Natural killer cell treated with Interleukin-12 subunit alpha and Interleukin-12 subunit beta and Interleukin-15 and Interleukin-18, amount 100 ng/mL, for 72 hours (primary cell): ENCODE data around the gene MRE11. TPM values are rescaled to one million over a fixed set of nuclear protein-coding genes. Genes with fewer than 3 reads are reported as not detected.
"Not testable (repeated sequence)": the region's sequence is repeated elsewhere in the genome, so short reads cannot be mapped to it uniquely, and the experiment has no call there.

Source experiments
- ATAC-seq, 2 donors: fragments of 150-1000 bp; cut with Tn5 transposase in 1 of 2; sonication (Bioruptor Pico), chemical (Tn5 transposase) in 1 of 2; 2 replicates each; pipeline ENCODE4 v1.10.0; 2021
- DNase-seq: peaks from one replicate; pipeline ENCODE4 v3.0.0; 2022; ENCODE audit warnings: low spot score
- H3K27ac Mint-ChIP-seq, 2 donors: 1 replicate in 1 of 2; 2 replicates in 1 of 2; pipeline ENCODE4 v1.8.0; 2022; ENCODE audit warnings: mixed read lengths in 2 of 2, mild to moderate bottlenecking in 1 of 2, moderate library complexity in 1 of 2
- H3K27me3 Mint-ChIP-seq, 2 donors: 1 replicate in 1 of 2; 2 replicates in 1 of 2; pipeline ENCODE4 v1.8.0; 2022; ENCODE audit warnings: mixed read lengths in 2 of 2
- H3K36me3 Mint-ChIP-seq: one replicate; pipeline ENCODE4 v1.8.0; 2022; ENCODE audit warnings: mixed read lengths
- H3K4me1 Mint-ChIP-seq, 2 donors: 1 replicate in 1 of 2; 2 replicates in 1 of 2; pipeline ENCODE4 v1.8.0; 2022; ENCODE audit warnings: low read depth in 2 of 2, mixed read lengths in 2 of 2, mild to moderate bottlenecking in 1 of 2
- H3K4me3 Mint-ChIP-seq: one replicate; pipeline ENCODE4 v1.8.0; 2022; ENCODE audit warnings: mixed read lengths
- H3K9me3 Mint-ChIP-seq: 2 replicates; pipeline ENCODE4 v1.8.0; 2022; ENCODE audit warnings: mixed read lengths
- total RNA-seq, 2 donors: library from RNA; stranded (reverse); gene quantifications; one replicate each; pipeline ENCODE4 v1.2.3, GENCODE V29; 2022

Gene MRE11
- total RNA-seq, 2 donors from 2014 or later = 27.7 to 57.7 TPM

DNA sequence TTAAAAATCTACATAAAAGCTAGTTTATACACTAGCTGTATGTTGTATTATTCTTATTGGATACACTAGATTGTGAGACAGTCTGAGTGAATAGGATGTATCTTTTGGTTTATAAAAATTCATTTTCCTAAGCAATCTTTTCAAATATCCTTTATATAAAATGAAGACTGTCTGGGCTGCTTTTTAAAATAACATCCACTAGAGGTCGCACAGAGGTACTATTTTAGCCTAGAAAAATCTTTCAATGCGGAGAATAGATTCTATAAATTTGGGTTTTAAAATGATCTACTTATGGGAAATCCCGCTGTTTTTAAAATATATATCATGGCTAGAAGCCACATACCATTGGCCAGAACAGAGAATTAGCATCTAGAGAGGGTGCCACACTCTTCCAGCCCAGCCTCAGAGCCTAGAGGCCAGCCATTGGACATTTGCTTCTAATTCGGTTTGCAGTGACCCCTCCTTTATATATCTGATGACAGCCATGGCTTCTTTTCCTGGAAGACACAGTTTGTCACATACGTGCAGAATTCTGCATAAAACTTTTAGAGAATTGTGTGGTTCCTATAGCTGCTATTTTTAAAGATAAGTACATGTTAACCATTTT, 25.9 kb upstream of the MRE11 start:
- ATAC-seq = no peak
- DNase-seq = no peak
- Mint-ChIP-seq H3K9me3 (no peaks in the 10 kb centered on the region), H3K4me1 (no peaks in the 10 kb centered on the region), H3K27me3 (peaks cover 13 to 21% of the 10 kb centered on the region in 2 donors), H3K27ac (no peak overlapping the region), H3K4me3 (no peak overlapping the region), H3K36me3 (no peaks in the 10 kb centered on the region)

DNA sequence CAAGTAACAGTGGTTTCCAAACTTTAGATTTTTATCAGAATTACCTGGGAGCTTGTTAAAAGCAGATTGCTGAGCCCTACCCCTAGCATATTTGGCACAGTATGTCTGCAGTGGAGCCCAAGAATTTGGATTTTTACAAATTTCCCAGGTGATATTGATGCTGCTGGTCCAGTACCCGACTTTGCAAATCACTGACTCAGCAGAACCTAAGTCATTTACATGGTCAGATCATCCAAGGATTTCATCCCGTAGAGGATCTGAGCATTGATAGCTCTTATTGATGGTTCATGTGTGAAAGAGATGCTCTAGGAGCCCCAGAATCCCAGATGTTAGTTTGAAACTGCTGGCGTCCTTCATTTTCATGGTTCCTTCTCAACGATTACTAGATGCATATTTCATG, 24.7 kb upstream of the MRE11 start:
- H3K27ac Mint-ChIP-seq = no peak overlapping the region
- H3K4me1 Mint-ChIP-seq = peaks cover 0 to under 1% of the 10 kb centered on the region in 2 donors
- DNase-seq = no peak
- peaks cover 7 to 14% of the 10 kb centered on the region in 2 donors for H3K27me3 Mint-ChIP-seq
- H3K4me3 Mint-ChIP-seq = no peak overlapping the region
- no peaks in the 10 kb centered on the region for H3K9me3 Mint-ChIP-seq
- no peak for ATAC-seq
- no peaks in the 10 kb centered on the region for H3K36me3 Mint-ChIP-seq

DNA sequence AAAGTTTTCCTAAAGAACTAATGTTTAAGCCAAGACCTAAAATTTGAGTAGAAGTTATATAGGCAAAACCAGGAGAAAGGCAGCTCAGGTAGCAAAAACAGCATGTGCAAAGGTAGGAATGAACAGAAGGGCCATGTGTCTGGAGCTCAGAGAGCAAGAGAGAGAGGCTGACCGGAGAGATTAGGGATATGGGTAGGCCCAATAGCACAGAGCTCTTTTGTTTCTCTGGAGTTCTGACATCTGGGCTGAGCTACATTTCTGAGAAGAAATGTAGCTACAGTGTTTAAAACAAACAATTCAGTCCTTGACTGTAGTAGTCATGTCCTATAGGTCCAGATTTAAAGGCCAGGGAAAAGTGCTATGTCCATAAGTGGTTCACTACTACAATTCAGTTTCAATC, 23.1 kb upstream of the MRE11 start:
- Mint-ChIP-seq H3K4me3 (no peak overlapping the region), H3K27ac (no peak overlapping the region), H3K9me3 (no peaks in the 10 kb centered on the region), H3K36me3 (no peaks in the 10 kb centered on the region), H3K27me3 (peaks cover 5 to 8% of the 10 kb centered on the region in 2 donors), H3K4me1 (peaks cover 12 to 14% of the 10 kb centered on the region in 2 donors)
- no peak for DNase-seq
- no peak for ATAC-seq

DNA sequence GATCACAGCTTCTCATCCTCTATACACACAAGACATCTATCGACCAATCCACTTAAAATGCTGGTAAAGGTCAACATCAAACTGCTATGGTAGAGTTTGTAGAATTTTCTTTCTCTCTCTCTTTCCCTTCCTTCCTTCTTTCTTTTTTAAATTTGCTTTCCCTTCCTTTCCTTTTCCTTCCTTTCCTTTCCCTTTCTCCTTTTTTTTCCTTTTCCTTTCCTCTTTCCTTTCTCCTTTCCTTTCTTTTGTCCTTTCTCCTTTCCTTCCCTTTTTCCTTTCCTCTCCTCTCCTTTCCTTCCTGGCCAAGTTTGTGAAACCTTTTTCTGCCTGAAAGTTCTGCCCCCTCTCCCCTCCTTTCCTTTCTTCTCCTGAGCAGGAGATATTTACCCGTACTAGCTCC, 21.8 kb upstream of the MRE11 start:
- Mint-ChIP-seq H3K9me3 (no peaks in the 10 kb centered on the region), H3K4me1 (peaks cover 12 to 15% of the 10 kb centered on the region in 2 donors), H3K4me3 (no peak overlapping the region), H3K27me3 (peaks cover 9 to 13% of the 10 kb centered on the region in 2 donors), H3K36me3 (no peaks in the 10 kb centered on the region), H3K27ac (no peak overlapping the region)
- no peak for DNase-seq
- ATAC-seq = no peak

DNA sequence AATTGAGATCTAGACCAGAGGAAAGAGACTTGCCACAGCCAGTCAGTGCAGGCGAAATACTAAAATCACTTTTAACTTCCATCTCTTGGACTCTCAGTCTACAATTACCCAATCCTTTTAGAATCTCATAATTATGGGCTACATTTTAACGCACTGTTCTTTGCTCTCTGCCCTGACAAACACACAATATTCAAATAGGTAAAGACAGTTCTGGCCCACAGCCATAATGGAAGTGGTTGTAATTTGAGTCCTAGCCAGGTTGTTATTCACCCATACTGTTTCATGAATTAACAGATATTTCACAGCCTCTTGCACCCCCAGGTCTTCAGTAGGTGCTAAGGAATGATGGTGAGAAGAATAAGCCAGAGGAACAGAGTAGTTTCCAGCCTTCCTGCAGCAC, 19.4 kb upstream of the MRE11 start:
- Mint-ChIP-seq H3K36me3 (no peaks in the 10 kb centered on the region), H3K27ac (no peak overlapping the region), H3K27me3 (peaks cover 9 to 14% of the 10 kb centered on the region in 2 donors), H3K9me3 (no peaks in the 10 kb centered on the region), H3K4me1 (peaks cover 12 to 15% of the 10 kb centered on the region in 2 donors), H3K4me3 (peak overlapping the region; percentile 77)
- no peak for DNase-seq
- ATAC-seq = no peak

DNA sequence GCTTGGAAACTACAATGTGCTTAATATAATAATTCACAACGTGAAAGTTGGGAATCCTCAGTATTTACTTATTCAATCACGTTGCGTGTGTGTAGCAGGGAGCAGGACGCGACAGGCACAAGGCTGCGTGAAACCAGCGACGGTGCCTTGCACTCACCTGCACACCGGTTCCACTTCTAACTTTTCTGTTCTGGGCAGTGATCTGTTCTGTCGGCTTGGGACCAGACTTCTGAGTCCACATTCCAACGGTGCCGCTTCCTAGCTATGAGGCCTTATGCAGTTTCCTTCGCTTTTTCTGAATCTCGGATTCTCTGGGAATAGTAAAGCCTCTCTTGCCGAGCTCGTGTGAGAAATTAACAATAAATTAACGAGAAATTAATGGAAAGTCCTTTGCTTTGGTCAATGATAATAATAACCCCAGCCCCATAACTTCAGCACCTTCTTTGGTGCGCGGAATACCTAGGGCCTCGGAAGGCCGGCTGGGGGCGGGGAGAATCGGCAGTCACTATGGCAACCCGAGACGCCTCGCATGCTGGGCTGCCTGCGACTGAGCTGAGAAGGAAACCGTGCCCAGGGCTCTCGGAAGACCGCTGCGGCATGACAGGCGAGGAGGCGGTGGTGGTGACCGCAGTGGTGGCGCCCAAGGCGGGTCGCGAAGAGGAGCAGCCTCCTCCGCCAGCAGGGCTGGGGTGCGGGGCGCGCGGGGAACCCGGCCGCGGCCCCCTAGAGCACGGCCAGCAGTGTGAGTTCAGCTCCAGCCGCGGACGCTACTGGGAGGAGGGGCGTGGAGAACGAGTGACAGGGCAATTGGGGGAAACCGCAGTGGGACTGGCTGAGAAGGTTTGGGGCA, 18.5 kb upstream of the MRE11 start, which contains the start of gene C11orf97:
Gene C11orf97 (plus strand): TSS at position 530 of the 850 bp plus-strand sequence. CDS start 68 bp downstream, at position 598.
- peak; percentile 95 for ATAC-seq
- no peaks in the 10 kb centered on the region for H3K9me3 Mint-ChIP-seq
- peak; percentile 85 for DNase-seq
- peak within 1 kb of the TSS in 1 of 2 donors; percentile 67 for H3K27ac Mint-ChIP-seq
- no peaks in the 10 kb centered on the region for H3K36me3 Mint-ChIP-seq
- peaks cover 9 to 14% of the 10 kb centered on the region in 2 donors for H3K27me3 Mint-ChIP-seq
- H3K4me1 Mint-ChIP-seq = peaks cover 12 to 15% of the 10 kb centered on the region in 2 donors
- H3K4me3 Mint-ChIP-seq = peak within 1 kb of the TSS; percentile 77

DNA sequence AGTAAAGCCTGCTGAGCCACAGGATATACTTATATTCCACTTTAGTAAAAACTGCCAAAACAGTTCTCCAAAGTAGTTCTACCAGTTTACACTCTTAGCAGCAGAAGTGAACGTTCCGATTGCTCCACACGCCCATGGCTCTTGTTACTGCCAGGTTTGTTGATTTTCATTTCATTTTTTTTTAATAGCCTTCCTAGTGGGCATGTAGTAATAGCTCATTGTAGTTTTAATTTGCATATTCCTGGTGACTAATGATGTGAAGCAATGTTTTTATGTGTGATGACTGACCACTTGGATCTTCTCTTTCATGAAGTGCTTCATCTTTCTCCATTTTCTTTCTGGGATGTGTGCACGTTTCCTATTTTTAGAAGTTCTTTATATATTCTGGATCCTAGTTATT, 13.8 kb upstream of the MRE11 start:
- no peak overlapping the region for H3K4me3 Mint-ChIP-seq
- no peaks in the 10 kb centered on the region for H3K9me3 Mint-ChIP-seq
- H3K36me3 Mint-ChIP-seq = no peaks in the 10 kb centered on the region
- H3K4me1 Mint-ChIP-seq = peaks cover 6 to 8% of the 10 kb centered on the region in 2 donors
- H3K27ac Mint-ChIP-seq = no peak overlapping the region
- peaks cover 4 to 6% of the 10 kb centered on the region in 2 donors for H3K27me3 Mint-ChIP-seq
- ATAC-seq = no peak
- DNase-seq = no peak

DNA sequence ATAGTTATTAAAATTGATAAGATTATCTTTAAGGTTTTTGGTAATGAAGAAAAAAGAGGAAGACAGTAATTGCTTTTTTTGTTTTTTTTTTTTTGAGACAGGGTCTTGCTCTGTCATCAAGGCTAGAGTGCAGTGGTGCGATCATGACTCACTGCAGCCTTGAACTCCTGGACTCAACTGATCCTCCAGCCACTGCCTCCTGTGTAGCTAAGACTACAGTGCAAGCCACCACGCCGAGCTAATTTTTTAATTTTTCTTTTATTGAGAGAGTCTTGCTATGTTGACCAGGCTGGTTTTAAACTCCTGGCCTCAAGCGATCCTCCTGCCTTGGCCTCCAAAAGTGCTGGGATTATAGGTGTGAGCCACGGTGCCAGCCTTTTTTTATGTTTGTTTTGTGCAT, 12.9 kb upstream of the MRE11 start:
- DNase-seq, H3K27me3 Mint-ChIP-seq, H3K9me3 Mint-ChIP-seq, H3K36me3 Mint-ChIP-seq, H3K4me3 Mint-ChIP-seq, H3K27ac Mint-ChIP-seq, H3K4me1 Mint-ChIP-seq, ATAC-seq: not testable (repeated sequence)

DNA sequence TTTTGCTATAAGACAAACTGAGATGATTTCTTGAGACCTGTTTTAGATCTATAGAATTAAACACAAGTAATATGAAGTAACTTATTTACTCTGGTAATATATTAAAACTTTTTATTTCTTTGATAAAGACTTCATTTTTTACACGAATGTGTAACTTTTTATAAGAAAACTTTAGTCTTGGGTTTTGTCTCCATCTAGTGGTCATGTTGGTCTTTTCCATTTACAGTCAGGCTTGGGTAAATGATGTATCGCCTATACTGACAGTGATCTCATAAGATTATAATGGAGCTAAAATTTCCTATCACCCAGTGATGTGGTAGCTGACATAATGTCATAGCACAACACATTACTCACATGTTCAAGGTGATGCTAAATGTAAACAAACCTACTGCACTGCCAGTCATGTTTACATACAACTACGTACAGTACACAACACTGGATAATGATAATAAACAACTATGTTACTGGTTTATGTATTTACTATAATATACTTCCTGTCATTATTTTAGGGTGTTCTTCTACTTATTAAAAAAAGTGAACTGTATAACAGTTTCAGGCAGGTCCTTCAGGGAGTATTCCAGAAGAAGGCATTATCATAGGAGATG, 11.1 kb upstream of the MRE11 start:
- peak in 1 of 2 donors; percentile 62 for ATAC-seq
- DNase-seq = no peak

DNA sequence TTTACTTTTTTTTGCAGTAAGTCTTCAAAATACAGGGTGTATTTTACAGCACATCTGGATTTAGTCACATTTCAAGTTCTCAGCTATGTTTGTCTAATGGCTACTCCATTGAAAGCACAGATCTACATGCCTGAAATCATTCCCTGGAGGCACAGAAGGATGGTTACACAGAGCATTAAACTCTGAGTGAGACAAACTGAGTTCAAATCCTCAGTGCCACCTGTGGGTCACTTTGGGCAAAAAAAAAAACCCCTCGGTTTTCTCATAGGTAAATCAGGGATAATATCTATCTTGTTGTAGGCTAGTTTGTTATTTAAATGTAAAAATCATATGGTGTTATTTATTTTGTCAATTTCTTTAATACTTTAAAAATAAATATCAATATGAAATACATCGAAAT, 7.9 kb upstream of the MRE11 start:
- Mint-ChIP-seq H3K36me3 (peaks cover 6% of the 10 kb centered on the region), H3K4me1 (no peaks in the 10 kb centered on the region), H3K9me3 (no peaks in the 10 kb centered on the region), H3K4me3 (no peak overlapping the region), H3K27ac (no peak overlapping the region), H3K27me3 (no peaks in the 10 kb centered on the region)
- no peak for DNase-seq
- ATAC-seq = no peak

More for the DNA sequence above, 11.1 kb upstream of the MRE11 start:
- H3K36me3 Mint-ChIP-seq = no peaks in the 10 kb centered on the region
- H3K27ac Mint-ChIP-seq = no peak overlapping the region
- no peak overlapping the region for H3K4me3 Mint-ChIP-seq
- no peaks in the 10 kb centered on the region for H3K27me3 Mint-ChIP-seq
- no peaks in the 10 kb centered on the region for H3K4me1 Mint-ChIP-seq
- no peaks in the 10 kb centered on the region for H3K9me3 Mint-ChIP-seq

DNA sequence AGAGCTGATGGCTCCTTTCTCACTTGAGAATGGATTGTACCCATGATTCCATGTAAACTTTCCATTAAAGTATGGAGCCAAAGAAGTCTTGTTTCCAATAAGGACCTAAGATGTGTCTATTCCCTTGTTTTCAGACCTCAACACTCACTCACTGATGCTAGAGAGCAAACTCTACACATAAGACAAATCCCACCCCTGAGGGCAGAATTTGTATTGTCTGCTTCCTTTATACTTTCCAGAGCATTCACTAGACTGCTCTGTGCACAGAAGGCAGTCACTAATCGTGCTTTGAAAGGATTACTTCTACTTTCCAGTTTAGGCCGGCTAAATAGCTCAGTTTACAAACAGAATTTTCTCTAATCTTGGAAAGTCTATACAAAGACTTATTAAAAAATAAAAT, 6.5 kb upstream of the MRE11 start:
- H3K27me3 Mint-ChIP-seq = no peaks in the 10 kb centered on the region
- H3K36me3 Mint-ChIP-seq = peaks cover 6% of the 10 kb centered on the region
- no peak for ATAC-seq
- H3K27ac Mint-ChIP-seq = no peak overlapping the region
- no peak overlapping the region for H3K4me3 Mint-ChIP-seq
- no peaks in the 10 kb centered on the region for H3K9me3 Mint-ChIP-seq
- DNase-seq = no peak
- peaks cover 2 to 3% of the 10 kb centered on the region in 2 donors for H3K4me1 Mint-ChIP-seq

DNA sequence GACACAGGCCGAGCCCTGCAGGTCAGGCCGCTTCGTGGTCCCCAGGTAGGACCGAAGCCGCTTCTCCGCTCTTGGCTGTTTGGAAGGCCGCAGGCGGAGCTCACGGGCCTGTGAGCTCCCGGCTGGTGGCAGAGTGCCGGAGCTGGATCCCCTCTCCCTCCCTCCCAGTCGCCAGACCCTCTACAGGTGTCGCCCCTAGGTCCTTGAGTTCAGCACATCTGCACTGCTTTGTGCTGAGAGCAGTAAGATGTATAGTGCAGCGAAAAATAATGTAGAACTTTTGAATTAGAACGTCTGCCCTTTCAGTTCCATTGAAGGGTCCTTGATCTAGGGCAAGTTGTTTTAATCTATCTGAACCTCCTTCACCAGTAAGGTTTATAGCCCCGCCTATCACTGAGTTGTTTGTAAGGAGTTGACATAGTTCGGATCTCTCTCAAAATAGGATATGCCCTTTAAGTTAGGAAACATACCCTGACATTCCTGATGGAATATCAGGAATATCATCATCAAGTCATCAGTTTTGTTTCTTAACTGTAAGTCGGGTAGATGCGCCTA, 559 bp upstream of the MRE11 start:
- H3K36me3 Mint-ChIP-seq = peaks cover 17% of the 10 kb centered on the region
- peaks cover 16 to 27% of the 10 kb centered on the region in 2 donors for H3K4me1 Mint-ChIP-seq
- peak; percentile 75 to 76 for ATAC-seq
- H3K9me3 Mint-ChIP-seq = no peaks in the 10 kb centered on the region
- H3K27ac Mint-ChIP-seq = peak overlapping the region; percentile 91 to 96
- no peaks in the 10 kb centered on the region for H3K27me3 Mint-ChIP-seq
- peak overlapping the region; percentile 95 for H3K4me3 Mint-ChIP-seq
- no peak for DNase-seq

DNA sequence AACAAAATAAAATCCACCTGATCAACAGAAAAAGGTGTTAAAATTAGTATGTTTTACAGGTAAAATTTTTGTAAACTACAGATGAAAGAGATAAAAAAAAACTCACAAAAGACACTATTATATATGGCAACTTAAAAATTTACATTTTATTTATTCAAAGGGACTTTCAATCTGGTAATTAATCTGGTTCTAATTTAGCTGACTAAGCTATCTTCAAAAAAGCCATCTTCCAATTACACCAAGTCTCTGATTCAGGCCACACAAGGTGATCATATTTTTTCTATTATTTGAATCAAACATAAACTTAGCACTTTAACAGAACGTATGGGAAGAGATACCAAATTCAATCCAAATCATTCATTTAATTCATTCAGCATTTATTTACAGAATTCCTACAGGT, 7.6 kb downstream of the MRE11 start:
- peak overlapping the region in 1 of 2 donors; percentile 7 for H3K27ac Mint-ChIP-seq
- H3K9me3 Mint-ChIP-seq = no peaks in the 10 kb centered on the region
- H3K27me3 Mint-ChIP-seq = no peaks in the 10 kb centered on the region
- DNase-seq (no peak), ATAC-seq (no peak)
- H3K4me1 Mint-ChIP-seq = peaks cover 3 to 8% of the 10 kb centered on the region in 2 donors
- H3K4me3 Mint-ChIP-seq = no peak overlapping the region
- peaks cover 59% of the 10 kb centered on the region for H3K36me3 Mint-ChIP-seq

DNA sequence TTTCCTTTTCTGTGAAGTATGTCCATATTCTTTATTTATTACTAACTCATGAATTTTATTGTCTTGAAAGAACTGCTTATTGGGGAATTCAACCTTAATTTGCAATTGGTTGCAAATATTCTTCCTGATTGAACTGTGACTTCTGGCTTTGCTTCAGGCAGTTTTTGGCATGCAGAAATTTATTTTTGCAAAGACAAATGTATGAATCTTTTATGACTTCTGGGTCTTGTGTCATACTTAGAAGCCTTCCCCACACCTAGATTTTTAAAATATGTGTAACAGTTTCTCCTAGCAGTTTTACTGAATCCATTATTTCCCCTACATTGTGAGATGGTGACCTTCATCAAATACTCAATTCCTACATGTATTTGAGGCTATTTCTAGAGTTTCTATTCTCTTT, 12.3 kb downstream of the MRE11 start:
- H3K27ac Mint-ChIP-seq = no peak overlapping the region
- H3K9me3 Mint-ChIP-seq = no peaks in the 10 kb centered on the region
- ATAC-seq (no peak), DNase-seq (no peak)
- H3K27me3 Mint-ChIP-seq = no peaks in the 10 kb centered on the region
- peaks cover 6 to 9% of the 10 kb centered on the region in 2 donors for H3K4me1 Mint-ChIP-seq
- no peak overlapping the region for H3K4me3 Mint-ChIP-seq
- H3K36me3 Mint-ChIP-seq = peaks cover 34% of the 10 kb centered on the region
